SK-N-SH (cell line): ENCODE data around the gene CDC42SE2. TPM values are rescaled to one million over a fixed set of nuclear protein-coding genes. Genes with fewer than 3 reads are reported as not detected.
A peak's percentile ranks its signal among the peaks of the same experiment; 100 is the strongest.

ENCODE experiments used
- CTCF ChIA-PET: fragments of 300-600, 350-600 bp; formaldehyde crosslinking; extraction: SDS; loops from one replicate; lab custom pipeline; 2021; lab: Yijun Ruan, JAX
- POLR2A ChIA-PET: fragments of 350-600 bp; sonication (Branson Sonifier 250); formaldehyde crosslinking; extraction: SDS; loops from one replicate; lab custom pipeline; 2020; ENCODE audit warnings: antibody characterized with exemption, inconsistent platforms; lab: Yijun Ruan, JAX
- DNase-seq: peaks from one replicate; pipeline ENCODE4 v3.0.0; 2012
- H2AFZ ChIP-seq: fragments of 200-600 bp; sonication (generic); 2 replicates; pipeline ENCODE4 v1.8.1; 2016; ENCODE audit warnings: antibody characterized with exemption, mild to moderate bottlenecking, low read depth
- H3F3A ChIP-seq: fragments of 200-600 bp; sonication (generic); replicated peaks from 2 replicates; pipeline ENCODE3; 2016; ENCODE audit warnings: antibody characterized with exemption, mild to moderate bottlenecking; ENCODE audit not compliant: insufficient read depth
- H3K27ac ChIP-seq, 2 experiments: fragments of 200-500 bp in 1 of 2; fragments of 200-600 bp in 1 of 2; sonication (Bioruptor generic) in 1 of 2; sonication (generic), shearing (Covaris generic) in 1 of 2; 2 replicates each; pipeline versions ENCODE4 v1.5.1 to v1.6.1; 2014 to 2016; ENCODE audit warnings: low read depth in 2 of 2, inconsistent platforms in 1 of 2, low read length in 1 of 2, mild to moderate bottlenecking in 1 of 2, mixed read lengths in 1 of 2
- H3K27me3 ChIP-seq: fragments of 200-600 bp; sonication (generic), shearing (Covaris generic); 2 replicates; pipeline ENCODE4 v1.6.1; 2016; ENCODE audit warnings: mixed run types; ENCODE audit not compliant: insufficient read depth
- H3K36me3 ChIP-seq, 2 experiments: fragments of 200-500 bp in 1 of 2; fragments of 200-600 bp in 1 of 2; sonication (Bioruptor generic) in 1 of 2; sonication (generic) in 1 of 2; replicated peaks in 1 of 2; 2 replicates each; pipeline versions ENCODE3 to v1.5.1; 2014 to 2016; ENCODE audit warnings: low read length in 1 of 2, mild to moderate bottlenecking in 1 of 2; ENCODE audit not compliant: insufficient read depth in 2 of 2, control insufficient read depth in 1 of 2
- H3K4me1 ChIP-seq, 2 experiments: fragments of 200-500 bp in 1 of 2; fragments of 200-600 bp in 1 of 2; sonication (Bioruptor generic) in 1 of 2; sonication (generic), shearing (Covaris generic) in 1 of 2; 2 replicates each; pipeline versions ENCODE4 v1.5.1 to v1.6.1; 2014 to 2016; ENCODE audit warnings: low read depth in 1 of 2, low read length in 1 of 2, mixed run types in 1 of 2; ENCODE audit not compliant: insufficient read depth in 2 of 2, control insufficient read depth in 1 of 2
- H3K4me2 ChIP-seq: fragments of 200-600 bp; sonication (generic), shearing (Covaris generic); 2 replicates; pipeline ENCODE4 v1.6.1; 2017; ENCODE audit warnings: mixed run types
- H3K4me3 ChIP-seq, 2 experiments: fragments of 200-500 bp in 1 of 2; fragments of 200-600 bp in 1 of 2; sonication (Bioruptor generic) in 1 of 2; sonication (generic), shearing (Covaris generic) in 1 of 2; 2 replicates each; pipeline versions ENCODE4 v1.5.1 to v1.8.1; 2014 to 2016; ENCODE audit warnings: low read depth in 2 of 2, inconsistent platforms in 1 of 2, low read length in 1 of 2, mild to moderate bottlenecking in 1 of 2, mixed read lengths in 1 of 2, moderate library complexity in 1 of 2
- H3K79me2 ChIP-seq: fragments of 200-600 bp; sonication (generic); 2 replicates; pipeline ENCODE4 v1.8.1; 2017; ENCODE audit warnings: mild to moderate bottlenecking; ENCODE audit not compliant: insufficient read depth
- H3K9ac ChIP-seq: fragments of 200-600 bp; sonication (generic); 2 replicates; pipeline ENCODE4 v1.6.1; 2017; ENCODE audit warnings: mixed run types
- H3K9me2 ChIP-seq: fragments of 200-600 bp; sonication (generic); 2 replicates; pipeline ENCODE4 v1.6.1; 2017; ENCODE audit warnings: mixed run types
- H3K9me3 ChIP-seq: fragments of 200-600 bp; sonication (generic); 2 replicates; pipeline ENCODE4 v1.6.1; 2017; ENCODE audit warnings: mixed run types, mild to moderate bottlenecking, moderate library complexity
- H4K20me1 ChIP-seq: fragments of 200-600 bp; sonication (generic); 2 replicates; pipeline ENCODE4 v1.6.1; 2017; ENCODE audit warnings: mild to moderate bottlenecking, mixed run types; ENCODE audit not compliant: insufficient read depth
- EP300 ChIP-seq, 2 experiments: IDR thresholded peaks; 2 replicates each; pipeline versions ENCODE4 v1.4.0 to v1.6.1; 2012; ENCODE audit warnings: borderline replicate concordance in 1 of 2, low read depth in 1 of 2, low read length in 1 of 2
- EZH2phosphoT487 ChIP-seq: fragments of 200-600 bp; sonication (generic); IDR thresholded peaks from 2 replicates; pipeline ENCODE4 v1.6.1; 2017; ENCODE audit warnings: low read depth, mixed run types, mild to moderate bottlenecking, antibody characterized with exemption, moderate library complexity, borderline replicate concordance
- FOSL2 ChIP-seq: IDR thresholded peaks from 2 replicates; pipeline ENCODE4 v1.4.0; 2012; ENCODE audit warnings: low read depth, mild to moderate bottlenecking, moderate library complexity, borderline replicate concordance
- FOXM1 ChIP-seq: IDR thresholded peaks from 2 replicates; pipeline ENCODE4 v1.4.0; 2012; ENCODE audit warnings: low read depth, mild to moderate bottlenecking
- GABPA ChIP-seq: IDR thresholded peaks from 2 replicates; pipeline ENCODE4 v1.4.0; 2012; ENCODE audit warnings: low read depth, mild to moderate bottlenecking
- GATA2 ChIP-seq: sonication (generic); formaldehyde crosslinking; IDR thresholded peaks from 2 replicates; pipeline ENCODE4 v1.5.0; 2020; ENCODE audit warnings: mild to moderate bottlenecking, missing genetic modification reagents
- IRF3 ChIP-seq: fragments of 150-350 bp; IDR thresholded peaks from 2 replicates; pipeline ENCODE4 v1.6.1; 2016; ENCODE audit warnings: mild to moderate bottlenecking, low read depth, low read length
- MEF2A ChIP-seq: IDR thresholded peaks from 2 replicates; pipeline ENCODE4 v1.4.0; 2012; ENCODE audit warnings: low read depth, borderline replicate concordance
- MXI1 ChIP-seq: IDR thresholded peaks from 2 replicates; pipeline ENCODE4 v1.6.1; 2012; ENCODE audit warnings: mild to moderate bottlenecking, low read depth, low read length, improper control_type of control experiment
- NFIC ChIP-seq: IDR thresholded peaks from 2 replicates; pipeline ENCODE4 v1.4.0; 2012; ENCODE audit warnings: borderline replicate concordance
- NRF1 ChIP-seq: IDR thresholded peaks from 2 replicates; pipeline ENCODE4 v1.6.1; 2012; ENCODE audit warnings: low read depth, mild to moderate bottlenecking, low read length
- SIN3A ChIP-seq: IDR thresholded peaks from 2 replicates; pipeline ENCODE4 v1.6.1; 2012; ENCODE audit warnings: low read depth, mild to moderate bottlenecking, low read length, moderate library complexity, borderline replicate concordance
- USF1 ChIP-seq: IDR thresholded peaks from 2 replicates; pipeline ENCODE4 v1.4.0; 2012; ENCODE audit warnings: low read depth, borderline replicate concordance
- YY1 ChIP-seq: IDR thresholded peaks from 2 replicates; pipeline ENCODE4 v1.4.0; 2012; ENCODE audit warnings: low read depth, mild to moderate bottlenecking
- WGBS: methylation state at CpG from one replicate; pipeline ENCODE4 v1.1.6; 2017; ENCODE audit warnings: low lambda C conversion rate; 5-methylcytosine and 5-hydroxymethylcytosine counted together
- polyA plus RNA-seq, 3 experiments: library from polyadenylated mRNA; depleted of rRNA; stranded (reverse); fragments of >200 nt; gene quantifications; 2 replicates each; pipeline ENCODE4 v1.2.3, GENCODE V29; 2012
- TF ChIP-seq, protein P1 (sequence below): IDR thresholded peaks from 2 replicates; pipeline ENCODE4 v1.4.0; 2012; ENCODE audit warnings: low read depth
- TF ChIP-seq, protein P2 (sequence below): fragments of 150-350 bp; IDR thresholded peaks from 2 replicates; pipeline ENCODE4 v1.6.1; 2017; ENCODE audit warnings: antibody characterized with exemption, low read length, low read depth, borderline replicate concordance

Gene CDC42SE2
- polyA plus RNA-seq, 1 of the 3 experiments (the other 2 are of a cell fraction) = 8.6 TPM

GRCh38 chr5:131263648-131264450 lies at the start of gene CDC42SE2 (continued):
- no peak for TF ChIP-seq EP300 (IDR thresholded peaks at IDR 0.05; ENCODE audit: borderline replicate concordance in 1 of 2, low read depth in 1 of 2, low read length in 1 of 2)
- TF ChIP-seq USF1 = no peak
- TF ChIP-seq, protein P1, sequence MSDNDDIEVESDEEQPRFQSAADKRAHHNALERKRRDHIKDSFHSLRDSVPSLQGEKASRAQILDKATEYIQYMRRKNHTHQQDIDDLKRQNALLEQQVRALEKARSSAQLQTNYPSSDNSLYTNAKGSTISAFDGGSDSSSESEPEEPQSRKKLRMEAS = no peak; the same call in 1 of the 2 replicates
- TF ChIP-seq MXI1 = peak; percentile 50; the same call in 1 of the 2 replicates
- TF ChIP-seq GATA2 = no peak
- TF ChIP-seq NRF1 = peak; percentile 69
- TF ChIP-seq YY1 = peak; percentile 63; the same call in 1 of the 2 replicates
- TF ChIP-seq EZH2phosphoT487 = no peak
- no peak for TF ChIP-seq GABPA
- TF ChIP-seq IRF3 = no peak

- WGBS = 78% methylated on average over 3 of the region's 3 CpGs
- no peak overlapping the region for H3K4me2 ChIP-seq
- no peak overlapping the region for H2AFZ ChIP-seq
- ChIA-PET POLR2A (interaction anchor here (1.2 kb wide), 1 partner anchor 17 kb away, joined by 3 read pairs; no protein-coding TSS in a partner anchor), CTCF (interaction anchor here (0.8 to 1.6 kb wide), 5 partner anchors 9 to 167 kb away, joined by 3 to 4 read pairs (median 3); no protein-coding TSS in a partner anchor)
- H3K9me3 ChIP-seq = no peaks in the 10 kb centered on the region
- no peak overlapping the region; a peak in 1 of 4 replicates for H3K27ac ChIP-seq
- H3K4me3 ChIP-seq = no peak overlapping the region
- H3K36me3 ChIP-seq = no peaks in the 10 kb centered on the region
- TF ChIP-seq FOSL2 = no peak
- TF ChIP-seq, protein P1 = no peak
- TF ChIP-seq EP300 (IDR thresholded peaks at IDR 0.05; ENCODE audit: borderline replicate concordance in 1 of 2, low read depth in 1 of 2, low read length in 1 of 2) = no peak
- TF ChIP-seq, protein P2, sequence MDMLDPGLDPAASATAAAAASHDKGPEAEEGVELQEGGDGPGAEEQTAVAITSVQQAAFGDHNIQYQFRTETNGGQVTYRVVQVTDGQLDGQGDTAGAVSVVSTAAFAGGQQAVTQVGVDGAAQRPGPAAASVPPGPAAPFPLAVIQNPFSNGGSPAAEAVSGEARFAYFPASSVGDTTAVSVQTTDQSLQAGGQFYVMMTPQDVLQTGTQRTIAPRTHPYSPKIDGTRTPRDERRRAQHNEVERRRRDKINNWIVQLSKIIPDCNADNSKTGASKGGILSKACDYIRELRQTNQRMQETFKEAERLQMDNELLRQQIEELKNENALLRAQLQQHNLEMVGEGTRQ = no peak
- no peak for TF ChIP-seq NFIC
- no peak for TF ChIP-seq USF1
- no peak for TF ChIP-seq EZH2phosphoT487
- no peak for TF ChIP-seq GABPA
- no peak for TF ChIP-seq SIN3A
- no peak for TF ChIP-seq MEF2A
- TF ChIP-seq FOXM1 = no peak
- peaks cover 10% of the 10 kb centered on the region for H3F3A ChIP-seq
- H3K9me2 ChIP-seq = no peaks in the 10 kb centered on the region
- H3K4me1 ChIP-seq = peaks cover 3 to 4% of the 10 kb centered on the region in 2 experiments; a peak in 2 of 4 replicates
- no peaks in the 10 kb centered on the region for H4K20me1 ChIP-seq
- no peak overlapping the region for H3K9ac ChIP-seq
- no peaks in the 10 kb centered on the region for H3K79me2 ChIP-seq
- H3K27me3 ChIP-seq = no peaks in the 10 kb centered on the region
- peak; percentile 21 for DNase-seq
These were observed 49.1 kb upstream of the CDC42SE2 start for GRCh38 chr5:131214609-131215227.
